ENCODE measurements around the gene PHYKPL.

PHYKPL gene

DNA sequence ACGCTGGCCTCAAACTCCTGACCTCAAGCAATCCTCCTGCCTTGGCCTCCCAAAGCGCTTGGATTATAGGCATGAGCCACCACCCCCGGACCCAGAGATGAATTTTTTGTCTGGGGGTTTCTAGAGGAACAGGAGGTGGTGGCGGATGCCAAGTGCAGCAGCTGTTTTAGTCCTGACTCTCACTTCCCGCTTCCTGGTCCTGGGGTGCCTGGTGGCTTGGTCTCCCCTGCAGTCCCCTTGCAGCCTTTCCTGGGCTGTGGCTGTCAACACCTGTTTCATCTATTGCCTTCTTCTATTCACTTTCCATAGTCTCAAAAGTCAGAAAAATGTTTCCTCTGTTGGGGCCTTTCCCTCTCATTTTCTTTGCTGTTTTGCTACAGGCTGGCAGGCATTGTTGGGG lies 72.4 kb downstream of the PHYKPL start:
- TF ChIP-seq, protein P1, sequence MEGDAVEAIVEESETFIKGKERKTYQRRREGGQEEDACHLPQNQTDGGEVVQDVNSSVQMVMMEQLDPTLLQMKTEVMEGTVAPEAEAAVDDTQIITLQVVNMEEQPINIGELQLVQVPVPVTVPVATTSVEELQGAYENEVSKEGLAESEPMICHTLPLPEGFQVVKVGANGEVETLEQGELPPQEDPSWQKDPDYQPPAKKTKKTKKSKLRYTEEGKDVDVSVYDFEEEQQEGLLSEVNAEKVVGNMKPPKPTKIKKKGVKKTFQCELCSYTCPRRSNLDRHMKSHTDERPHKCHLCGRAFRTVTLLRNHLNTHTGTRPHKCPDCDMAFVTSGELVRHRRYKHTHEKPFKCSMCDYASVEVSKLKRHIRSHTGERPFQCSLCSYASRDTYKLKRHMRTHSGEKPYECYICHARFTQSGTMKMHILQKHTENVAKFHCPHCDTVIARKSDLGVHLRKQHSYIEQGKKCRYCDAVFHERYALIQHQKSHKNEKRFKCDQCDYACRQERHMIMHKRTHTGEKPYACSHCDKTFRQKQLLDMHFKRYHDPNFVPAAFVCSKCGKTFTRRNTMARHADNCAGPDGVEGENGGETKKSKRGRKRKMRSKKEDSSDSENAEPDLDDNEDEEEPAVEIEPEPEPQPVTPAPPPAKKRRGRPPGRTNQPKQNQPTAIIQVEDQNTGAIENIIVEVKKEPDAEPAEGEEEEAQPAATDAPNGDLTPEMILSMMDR (IDR thresholded peaks at IDR 0.05), result no peak
- Histone ChIP-seq H3K27ac (no peak overlapping the region), H3K27me3 (peaks cover 0 to 33% of the 10 kb centered on the region in 2 donors), H3K9me3 (no peaks in the 10 kb centered on the region), H3K4me1 (peaks cover 0 to 8% (median 6%) of the 10 kb centered on the region in 4 donors), H3K36me3 (no peaks in the 10 kb centered on the region), H3K4me3 (no peak overlapping the region)
- intact Hi-C loops (cut with DNase I; ENCODE audit: low total_unique reads), result no loop called here
- DNase-seq, result no peak

All from tibial artery (tissue), 4 donors.